NT2/D1 (cell line): ENCODE measurements around the gene CEP57.

ENCODE experiments used
- SUZ12 ChIP-seq: IDR thresholded peaks from 2 replicates; pipeline ENCODE4 v1.6.1; 2011; ENCODE audit not compliant: insufficient read length, insufficient read depth; ENCODE audit errors: extremely low read depth
- YY1 ChIP-seq: IDR thresholded peaks from 2 replicates; pipeline ENCODE4 v1.6.1; 2011; ENCODE audit not compliant: insufficient read length, insufficient read depth
- ZNF274 ChIP-seq: IDR thresholded peaks from 2 replicates; pipeline ENCODE4 v1.6.1; 2011; ENCODE audit warnings: mild to moderate bottlenecking, low read depth, low read length

DNA sequence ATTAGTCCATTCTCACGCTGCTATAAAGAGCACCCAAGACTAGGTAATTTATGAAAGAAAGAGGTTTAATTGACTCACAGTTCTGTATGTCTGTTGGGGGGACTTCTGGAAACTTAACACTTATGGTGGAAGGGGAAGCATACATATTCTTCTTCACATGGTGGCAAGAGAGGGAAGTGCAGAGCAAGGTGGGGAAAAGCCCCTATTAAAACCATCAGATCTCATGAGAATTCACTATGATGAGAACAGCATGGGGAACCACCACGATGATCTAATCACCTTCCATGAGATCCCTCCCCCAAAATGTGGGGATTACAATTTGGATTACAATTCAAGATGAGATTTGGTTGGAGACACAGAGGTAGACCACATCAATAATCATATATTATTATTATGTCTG is 25.7 kb downstream of the CEP57 start:
- TF ChIP-seq ZNF274 (no peak), SUZ12 (no peak), YY1 (no peak)
